ENCODE results near the gene SSPN. TPM values are rescaled to one million over a fixed set of nuclear protein-coding genes. Genes with fewer than 3 reads are reported as not detected.
A peak's percentile ranks its signal among the peaks of the same experiment; 100 is the strongest.

SSPN gene
- total RNA-seq, 1 experiment from 2014 or later = 10.4 TPM

- Histone ChIP-seq H3K9me2 (ENCODE audit: insufficient read depth) (no peaks in the 10 kb centered on the region), H3K4me2 (no peak overlapping the region), H4K20me1 (ENCODE audit: insufficient read depth) (no peaks in the 10 kb centered on the region), H3K27me3 (ENCODE audit: insufficient read depth, low read depth) (no peaks in the 10 kb centered on the region), H3K4me3 (no peak overlapping the region), H3F3A (ENCODE audit: insufficient read depth, low read depth) (no peaks in the 10 kb centered on the region), H2AFZ (no peak overlapping the region), H3K27ac (no peak overlapping the region), H3K4me1 (replicated peaks; ENCODE audit: insufficient read depth) (no peaks in the 10 kb centered on the region), H3K36me3 (ENCODE audit: low read depth) (no peaks in the 10 kb centered on the region), H3K79me2 (ENCODE audit: low read depth) (no peaks in the 10 kb centered on the region), H3K9me3 (ENCODE audit: insufficient read depth, low read depth) (no peaks in the 10 kb centered on the region; the same call in 1 of the 2 replicates)
- ChIA-PET CTCF (no interaction called here), POLR2A (ENCODE audit: unreplicated experiment) (interaction anchor here (0.6 kb wide), 2 partner anchors 15 to 276 kb away, joined by 3 to 4 read pairs; no protein-coding TSS in a partner anchor)
- TF ChIP-seq EZH2 (IDR thresholded peaks at IDR 0.05; ENCODE audit: low read depth) = no peak
- no peak for TF ChIP-seq CTCF (conservative IDR thresholded peaks at IDR 0.05)
- intact Hi-C loops (cut with micrococcal nuclease; ENCODE audit: unreplicated experiment) = no loop called here
- no TSS peak for BruUV-seq (replicated peaks)
- peak in 1 of 2 experiments; percentile 39 for DNase-seq
These were observed 92.5 kb downstream of the SSPN start for GRCh38 chr12:26287671-26288381.

- Histone ChIP-seq H3K4me1 (replicated peaks; ENCODE audit: insufficient read depth) (peaks cover 9% of the 10 kb centered on the region; the same call in 1 of the 2 replicates), H3K9me2 (ENCODE audit: insufficient read depth) (no peaks in the 10 kb centered on the region), H4K20me1 (ENCODE audit: insufficient read depth) (no peaks in the 10 kb centered on the region), H3F3A (ENCODE audit: insufficient read depth, low read depth) (peaks cover 5% of the 10 kb centered on the region; the same call in 1 of the 2 replicates), H3K36me3 (ENCODE audit: low read depth) (no peaks in the 10 kb centered on the region), H3K27me3 (ENCODE audit: insufficient read depth, low read depth) (no peaks in the 10 kb centered on the region), H3K9me3 (ENCODE audit: insufficient read depth, low read depth) (no peaks in the 10 kb centered on the region; the same call in 1 of the 2 replicates), H3K27ac (no peak overlapping the region), H3K4me2 (no peak overlapping the region), H3K4me3 (no peak overlapping the region), H2AFZ (no peak overlapping the region), H3K79me2 (ENCODE audit: low read depth) (no peaks in the 10 kb centered on the region)
- intact Hi-C loops (cut with micrococcal nuclease; ENCODE audit: unreplicated experiment) = no loop called here
- CTCF ChIA-PET = no interaction called here
- TF ChIP-seq EZH2 (IDR thresholded peaks at IDR 0.05; ENCODE audit: low read depth) = no peak
- no peak for TF ChIP-seq CTCF (conservative IDR thresholded peaks at IDR 0.05)
- POLR2A ChIA-PET (ENCODE audit: unreplicated experiment) = no interaction called here
- no TSS peak for BruUV-seq (replicated peaks)
- no peak for DNase-seq
These were observed 95.2 kb downstream of the SSPN start for GRCh38 chr12:26290565-26290964.

- no peaks in the 10 kb centered on the region for H3K36me3 ChIP-seq (ENCODE audit: low read depth)
- H3F3A ChIP-seq (ENCODE audit: insufficient read depth, low read depth) = peaks cover 5% of the 10 kb centered on the region; the same call in 1 of the 2 replicates
- no peak overlapping the region for H3K27ac ChIP-seq
- no TSS peak for BruUV-seq (replicated peaks)
- H3K9me3 ChIP-seq (ENCODE audit: insufficient read depth, low read depth) = no peaks in the 10 kb centered on the region
- H3K79me2 ChIP-seq (ENCODE audit: low read depth) = no peaks in the 10 kb centered on the region
- CTCF ChIA-PET = no interaction called here
- intact Hi-C loops (cut with micrococcal nuclease; ENCODE audit: unreplicated experiment) = no loop called here
- no peaks in the 10 kb centered on the region for H3K27me3 ChIP-seq (ENCODE audit: insufficient read depth, low read depth)
- H4K20me1 ChIP-seq (ENCODE audit: insufficient read depth) = no peaks in the 10 kb centered on the region
- no peak overlapping the region for H3K4me3 ChIP-seq
- no peak for TF ChIP-seq CTCF (conservative IDR thresholded peaks at IDR 0.05)
- TF ChIP-seq EZH2 (IDR thresholded peaks at IDR 0.05; ENCODE audit: low read depth) = no peak
- POLR2A ChIA-PET (ENCODE audit: unreplicated experiment) = no interaction called here
- H3K4me1 ChIP-seq (replicated peaks; ENCODE audit: insufficient read depth) = peaks cover 9% of the 10 kb centered on the region; the same call in 1 of the 2 replicates
- H3K4me2 ChIP-seq = no peak overlapping the region
- no peak overlapping the region for H2AFZ ChIP-seq
- no peak for DNase-seq
- H3K9me2 ChIP-seq (ENCODE audit: insufficient read depth) = no peaks in the 10 kb centered on the region
These were observed 97.2 kb downstream of the SSPN start for GRCh38 chr12:26292596-26292995.

All from PC-9 (cell line).